Esophagus squamous epithelium (tissue), 5 donors: ENCODE results near the gene IL17RA. TPM values are rescaled to one million over a fixed set of nuclear protein-coding genes. Genes with fewer than 3 reads are reported as not detected.

ENCODE experiments used
- DNase-seq: peaks from one replicate; lab custom pipeline; 2025; lab: John Stamatoyannopoulos, UW
- H3K27ac ChIP-seq, 4 donors: fragments of 200-600 bp; sonication (generic); one replicate each; pipeline ENCODE4 v1.5.1; 2016 to 2019; ENCODE audit warnings: mild to moderate bottlenecking in 1 of 4
- H3K27me3 ChIP-seq, 4 donors: fragments of 200-600 bp; sonication (generic); 1 replicate in 3 of 4; 2 replicates in 1 of 4; pipeline versions ENCODE4 v1.5.1 to v1.6.0; 2017 to 2021; ENCODE audit warnings: antibody characterized with exemption in 1 of 4
- H3K36me3 ChIP-seq, 3 donors: fragments of 200-600 bp; sonication (generic); one replicate each; pipeline ENCODE4 v1.5.1; 2016 to 2019
- H3K4me1 ChIP-seq, 3 donors: fragments of 200-600 bp; sonication (generic); one replicate each; pipeline ENCODE4 v1.5.1; 2017 to 2019
- H3K4me3 ChIP-seq, 4 donors: fragments of 200-600 bp; sonication (generic); 1 replicate in 3 of 4; 2 replicates in 1 of 4; pipeline ENCODE4 v1.5.1; 2016 to 2019; ENCODE audit warnings: mild to moderate bottlenecking in 2 of 4, moderate library complexity in 1 of 4
- H3K9me3 ChIP-seq, 3 donors: fragments of 200-600 bp; sonication (generic); one replicate each; pipeline ENCODE4 v1.5.1; 2016 to 2019
- CTCF ChIP-seq, 6 experiments: fragments of 450-650 bp in 4 of 6; fragments of 200-600 bp in 2 of 6; sonication (generic) in 2 of 6; IDR thresholded peaks; one replicate each; pipeline ENCODE4 v1.5.1; 2016 to 2019; ENCODE audit warnings: antibody characterized with exemption in 6 of 6, mild to moderate bottlenecking in 4 of 6, moderate library complexity in 4 of 6
- POLR2A ChIP-seq, 4 donors: fragments of 450-650 bp; IDR thresholded peaks; one replicate each; pipeline ENCODE4 v1.6.1; 2017; ENCODE audit warnings: antibody characterized with exemption in 4 of 4, mild to moderate bottlenecking in 4 of 4, moderate library complexity in 3 of 4
- WGBS, 2 donors: methylation state at CpG; one replicate each; pipeline ENCODE4 v1.1.5; 2018; 5-methylcytosine and 5-hydroxymethylcytosine counted together
- intact Hi-C: fragments of 100-400 bp; cut with DNase I; formaldehyde crosslinking; loops from one replicate; pipeline ENCODE4 v1.15.0; 2022
- total RNA-seq, 4 donors: library from RNA; depleted of rRNA; stranded (reverse); fragments of >200 nt; gene quantifications; one replicate each; pipeline ENCODE4 v1.1.0, GENCODE V29; 2016
- donor health status: DM: yes; HTN: yes; CAD: no.

The IL17RA gene
- total RNA-seq, 4 donors from 2014 or later = 8.6 to 14.7 (median 9.1) TPM

- Histone ChIP-seq H3K27me3 (peaks cover 0 to 7% (median 0%) of the 10 kb centered on the region in 4 donors), H3K27ac (no peak overlapping the region), H3K4me1 (peaks cover 0 to 8% (median 0%) of the 10 kb centered on the region in 3 donors), H3K9me3 (no peaks in the 10 kb centered on the region), H3K36me3 (peaks cover 17 to 36% (median 19%) of the 10 kb centered on the region in 3 donors), H3K4me3 (no peak overlapping the region)
- intact Hi-C loops = no loop called here
- TF ChIP-seq CTCF (IDR thresholded peaks at IDR 0.05) (no peak), POLR2A (IDR thresholded peaks at IDR 0.05) (no peak)
- DNase-seq = no peak
- 43 to 53% methylated on average over 9 of the region's 9 CpGs for WGBS, 2 donors
Measured at GRCh38 chr22:17112491-17113042, 27.8 kb downstream of the IL17RA start.

GRCh38 chr22:17113600-17113999, 28.8 kb downstream of the IL17RA start:
- DNase-seq = no peak
- H3K27ac ChIP-seq = no peak overlapping the region
- H3K27me3 ChIP-seq = peaks cover 0 to 16% (median 0%) of the 10 kb centered on the region in 4 donors
- H3K9me3 ChIP-seq = no peaks in the 10 kb centered on the region
- WGBS, 2 donors = 67 to 87% methylated on average over 1 to 2 of the region's 8 CpGs
- H3K4me1 ChIP-seq = peaks cover 0 to 15% (median 0%) of the 10 kb centered on the region in 3 donors
- no peak overlapping the region for H3K4me3 ChIP-seq
- no peak for TF ChIP-seq POLR2A (IDR thresholded peaks at IDR 0.05)
- no peak for TF ChIP-seq CTCF (IDR thresholded peaks at IDR 0.05)
- H3K36me3 ChIP-seq = peaks cover 10 to 26% (median 13%) of the 10 kb centered on the region in 3 donors
- intact Hi-C loops = no loop called here

DNA sequence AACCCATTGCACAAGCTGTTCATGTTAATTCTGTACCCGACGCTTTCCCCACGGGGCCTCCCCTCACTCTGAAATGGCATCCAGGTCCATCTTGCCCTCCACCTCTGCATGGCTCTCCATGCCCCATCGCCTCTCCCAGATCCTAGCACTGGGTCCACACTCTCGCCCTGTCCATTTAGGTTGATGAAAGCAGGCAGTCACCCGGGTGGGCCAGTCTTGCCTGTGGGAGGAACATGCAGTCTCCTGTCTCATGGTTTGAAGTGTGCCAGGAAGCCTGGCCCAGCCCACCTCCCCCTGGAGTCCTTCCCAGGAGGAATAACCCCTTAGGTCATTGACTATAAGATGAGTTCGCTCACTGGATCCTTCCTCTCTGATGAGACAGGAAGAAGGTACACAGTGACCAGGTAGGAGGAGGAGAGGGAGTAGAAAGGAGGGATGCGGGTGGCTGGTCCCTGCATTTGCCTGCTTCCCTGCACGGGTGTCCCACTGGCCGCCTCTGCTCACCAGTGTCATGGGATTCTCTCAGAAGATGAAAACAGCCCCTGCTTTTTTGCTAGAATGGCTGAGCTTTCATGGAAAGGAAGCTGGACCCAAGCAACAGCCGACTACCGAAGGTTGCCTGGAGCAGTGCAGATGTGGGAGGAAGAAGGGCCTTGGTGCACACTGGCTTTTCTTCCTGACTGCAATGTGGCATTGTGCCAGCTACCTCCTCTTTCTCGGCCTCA, 29.5 kb downstream of the IL17RA start:
- intact Hi-C loops = no loop called here
- no peak for DNase-seq

DNA sequence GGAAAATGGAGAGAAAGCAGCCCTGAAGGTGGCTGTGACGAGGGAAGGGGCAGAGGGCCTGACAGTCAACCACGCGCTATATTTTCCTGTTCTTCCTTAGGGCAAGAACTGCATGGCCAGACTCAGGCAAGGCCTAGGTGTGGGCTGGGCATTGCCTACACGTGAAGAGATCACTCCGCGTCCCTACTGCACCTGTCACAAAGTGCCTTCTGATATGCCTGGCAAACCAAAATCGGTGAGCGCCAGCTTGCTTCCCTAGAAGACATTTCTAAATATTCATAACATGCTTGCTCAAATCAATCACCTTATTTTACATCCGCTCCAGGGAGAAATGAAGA, 30.1 kb downstream of the IL17RA start:
- no peak for DNase-seq

More for the DNA sequence above, 29.5 kb downstream of the IL17RA start:
- Histone ChIP-seq H3K4me3 (no peak overlapping the region), H3K4me1 (peaks cover 0 to 22% (median under 1%) of the 10 kb centered on the region in 3 donors), H3K36me3 (peaks cover 3 to 18% (median 6%) of the 10 kb centered on the region in 3 donors), H3K27ac (no peak overlapping the region), H3K27me3 (peaks cover 0 to 24% (median under 1%) of the 10 kb centered on the region in 4 donors), H3K9me3 (no peaks in the 10 kb centered on the region)
- TF ChIP-seq POLR2A (IDR thresholded peaks at IDR 0.05) = no peak
- TF ChIP-seq CTCF (IDR thresholded peaks at IDR 0.05) = no peak
- 65 to 66% methylated on average over 11 to 13 of the region's 13 CpGs for WGBS, 2 donors

More for the DNA sequence above, 30.1 kb downstream of the IL17RA start:
- no peak overlapping the region for H3K27ac ChIP-seq
- peaks cover 0 to 27% (median 6%) of the 10 kb centered on the region in 3 donors for H3K4me1 ChIP-seq
- no peaks in the 10 kb centered on the region for H3K9me3 ChIP-seq
- intact Hi-C loops = no loop called here
- WGBS, 2 donors = 82% methylated on average over 9 of the region's 9 CpGs
- no peak for TF ChIP-seq POLR2A (IDR thresholded peaks at IDR 0.05)
- no peak for TF ChIP-seq CTCF (IDR thresholded peaks at IDR 0.05)
- H3K4me3 ChIP-seq = no peak overlapping the region
- H3K36me3 ChIP-seq = peaks cover 0 to 13% (median under 1%) of the 10 kb centered on the region in 3 donors
- peaks cover 0 to 29% (median 4%) of the 10 kb centered on the region in 4 donors for H3K27me3 ChIP-seq
